Sigmoid colon (tissue), 4 donors: ENCODE data around the gene GRM3.

ENCODE experiments used
- CTCF ChIP-seq, 4 experiments: fragments of 450-650 bp in 3 of 4; fragments of 200-600 bp in 1 of 4; IDR thresholded peaks; one replicate each; pipeline ENCODE4 v1.5.1; 2016 to 2019; ENCODE audit warnings: antibody characterized with exemption in 4 of 4, mild to moderate bottlenecking in 3 of 4, moderate library complexity in 2 of 4
- EP300 ChIP-seq, 4 donors: sonication (generic); formaldehyde crosslinking; IDR thresholded peaks; one replicate each; pipeline ENCODE4 v1.6.1; 2017; ENCODE audit warnings: antibody characterized with exemption in 4 of 4
- POLR2A ChIP-seq, 2 donors: fragments of 450-650 bp; IDR thresholded peaks; one replicate each; pipeline ENCODE4 v1.6.1; 2016; ENCODE audit warnings: antibody characterized with exemption in 2 of 2, mild to moderate bottlenecking in 2 of 2, moderate library complexity in 2 of 2
- POLR2AphosphoS5 ChIP-seq, 4 donors: sonication (generic); formaldehyde crosslinking; IDR thresholded peaks; one replicate each; pipeline ENCODE4 v1.6.1; 2017; ENCODE audit warnings: antibody characterized with exemption in 4 of 4

GRCh38 chr7:86664486-86664885 lies 20.8 kb downstream of the GRM3 start:
- TF ChIP-seq CTCF (IDR thresholded peaks at IDR 0.05) (no peak), POLR2AphosphoS5 (IDR thresholded peaks at IDR 0.05) (no peak), POLR2A (IDR thresholded peaks at IDR 0.05) (no peak), EP300 (IDR thresholded peaks at IDR 0.05) (no peak)
